HG03139 (cell line): Measurements from ENCODE around the gene SERPINB11.
"Not testable (repeated sequence)": the region's sequence is repeated elsewhere in the genome, so short reads cannot be mapped to it uniquely, and the experiment has no call there.

Experiments
- ATAC-seq: cut with Tn5 transposase; IDR thresholded peaks from one replicate; pipeline ENCODE4 v1.9.1; 2021; ENCODE audit not compliant: unreplicated experiment

SERPINB11 gene

DNA sequence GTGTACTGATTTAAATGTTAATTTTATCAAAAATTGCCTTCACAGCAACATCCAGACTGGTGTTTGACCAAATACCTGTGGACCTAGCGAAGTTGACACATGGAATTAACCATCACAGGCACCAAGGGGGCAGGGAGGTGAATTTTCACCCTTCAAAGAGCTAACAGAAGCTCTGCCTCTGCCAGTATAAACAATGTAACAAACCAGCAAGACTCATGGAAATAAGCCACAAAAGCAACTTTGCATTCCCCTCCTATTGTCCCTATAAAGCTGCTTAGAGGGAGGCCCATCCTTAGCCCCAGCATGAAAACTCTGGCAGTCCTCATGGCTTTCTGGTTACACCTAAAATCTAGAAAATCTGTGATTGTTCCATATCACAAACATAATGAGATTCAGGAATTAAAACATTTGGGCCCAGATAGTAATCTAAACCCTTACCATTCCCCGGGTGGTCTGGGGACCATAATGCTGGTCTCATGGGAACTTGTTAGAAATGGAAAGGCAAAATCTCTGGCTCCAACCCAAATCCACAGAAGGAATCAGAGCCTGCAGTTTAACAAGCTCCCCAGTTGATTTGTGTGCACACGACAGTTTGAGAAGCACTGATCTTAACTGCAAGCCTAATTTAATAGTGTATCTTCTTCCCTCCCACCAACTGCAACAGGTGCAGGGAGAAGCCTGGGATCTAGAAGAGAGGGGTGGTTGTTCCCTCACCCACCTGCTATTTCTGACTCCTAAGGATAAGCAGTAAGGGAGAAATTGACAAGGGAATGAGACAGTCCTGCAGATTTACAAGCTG, 23.1 kb downstream of the SERPINB11 start:
- no peak for ATAC-seq

DNA sequence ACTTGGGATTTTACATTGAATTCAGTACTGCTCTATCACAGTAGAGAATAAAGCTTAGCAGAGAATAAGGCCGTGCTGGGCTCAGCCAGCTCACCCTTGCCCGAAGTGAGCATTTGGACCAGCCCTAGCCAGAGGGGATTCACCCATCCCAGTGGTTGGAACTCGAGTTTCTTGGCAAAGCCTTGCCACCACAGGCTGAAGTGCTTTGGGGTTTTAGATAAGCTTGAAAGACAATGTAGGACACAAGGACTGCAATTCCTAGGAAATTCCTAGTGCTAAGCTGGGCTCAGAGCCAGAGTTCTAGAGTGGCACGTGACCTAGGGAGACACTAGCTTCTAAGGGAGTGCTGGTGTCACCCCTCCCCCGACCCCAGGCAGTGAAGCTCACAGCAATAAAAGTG, 28.0 kb downstream of the SERPINB11 start:
- ATAC-seq, result no peak

GRCh38 chr18:63731215-63731614, 28.5 kb downstream of the SERPINB11 start:
- ATAC-seq, result no peak

- ATAC-seq, result no peak
These were observed 34.1 kb downstream of the SERPINB11 start for GRCh38 chr18:63736876-63737275.

DNA sequence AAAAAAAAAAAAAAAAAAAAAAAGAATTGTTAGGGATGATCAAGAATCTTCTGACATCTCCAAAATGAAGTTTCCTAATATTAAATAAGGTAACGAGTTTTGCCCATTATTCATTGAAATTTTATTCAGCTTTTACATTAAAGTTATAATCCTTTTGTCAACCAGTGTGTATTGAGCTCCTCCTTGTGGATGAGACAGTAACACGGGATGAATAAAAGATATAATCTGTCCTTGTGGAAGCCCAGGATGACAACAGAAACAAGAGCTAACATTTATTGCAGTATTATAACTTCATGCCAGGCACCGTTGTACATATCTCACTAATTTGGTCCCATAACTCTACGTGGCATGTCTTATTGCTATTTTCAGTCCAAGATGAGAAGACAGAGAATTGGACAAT, 39.0 kb downstream of the SERPINB11 start:
- ATAC-seq, result no peak

GRCh38 chr18:63747006-63747405, 44.2 kb downstream of the SERPINB11 start:
- ATAC-seq, result no peak

DNA sequence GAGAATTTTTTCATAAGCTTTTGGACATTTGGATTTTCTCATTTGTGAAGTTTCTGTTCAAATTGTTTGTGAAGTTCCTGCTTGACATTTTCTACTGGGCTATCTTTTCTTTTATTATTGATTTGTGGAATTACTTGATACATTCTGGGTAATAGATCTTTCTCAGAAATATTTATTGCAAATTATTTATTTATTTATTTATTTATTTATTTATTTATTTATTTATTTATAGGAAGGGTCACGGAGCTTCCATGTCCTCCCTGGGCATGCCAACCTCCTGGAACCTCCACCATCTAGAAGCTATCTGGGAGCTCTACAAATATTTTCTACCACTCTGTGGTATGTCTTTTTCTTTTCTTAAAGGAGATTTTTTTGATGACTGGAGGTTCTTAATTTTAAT, 46.7 kb downstream of the SERPINB11 start:
- ATAC-seq, result no peak

GRCh38 chr18:63752636-63753035, 49.9 kb downstream of the SERPINB11 start:
- ATAC-seq, result no peak

DNA sequence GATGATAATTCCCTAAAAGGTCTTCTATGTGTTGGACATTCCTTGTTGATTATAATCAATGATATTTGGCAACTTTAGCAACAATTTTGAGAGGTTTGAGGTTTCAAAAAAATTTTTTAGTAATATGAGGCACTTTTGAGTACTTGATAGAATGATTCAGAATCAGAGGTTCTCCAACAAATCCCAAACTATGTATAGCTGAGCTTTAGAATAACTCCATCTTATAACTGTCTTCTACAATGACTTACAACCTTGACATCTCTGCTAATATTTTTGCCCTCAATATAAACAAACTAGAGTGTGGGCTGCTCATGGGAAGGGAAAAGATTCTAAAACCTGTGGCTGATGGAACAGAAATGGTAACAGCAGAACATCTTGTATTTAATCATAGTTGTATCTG, 50.9 kb downstream of the SERPINB11 start:
- ATAC-seq, result no peak

DNA sequence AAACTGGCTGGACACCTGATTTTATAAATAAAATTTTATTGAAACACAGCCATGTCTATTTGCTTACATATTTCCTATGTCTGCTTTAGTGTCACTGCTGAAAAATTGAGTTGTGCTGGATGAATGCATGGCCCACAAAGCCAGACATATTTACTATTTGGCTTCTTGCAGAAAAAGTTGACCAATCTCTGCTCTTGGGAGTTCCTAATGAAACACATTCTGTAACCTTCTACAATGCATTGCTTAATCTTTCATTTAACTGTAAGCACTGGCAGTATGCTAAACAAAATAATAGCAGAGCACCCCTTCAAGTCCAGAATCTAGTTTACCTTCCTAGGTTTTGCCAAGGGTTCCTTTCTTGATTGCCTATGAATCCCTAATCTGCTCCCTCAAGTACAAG, 54.8 kb downstream of the SERPINB11 start:
- no peak for ATAC-seq

DNA sequence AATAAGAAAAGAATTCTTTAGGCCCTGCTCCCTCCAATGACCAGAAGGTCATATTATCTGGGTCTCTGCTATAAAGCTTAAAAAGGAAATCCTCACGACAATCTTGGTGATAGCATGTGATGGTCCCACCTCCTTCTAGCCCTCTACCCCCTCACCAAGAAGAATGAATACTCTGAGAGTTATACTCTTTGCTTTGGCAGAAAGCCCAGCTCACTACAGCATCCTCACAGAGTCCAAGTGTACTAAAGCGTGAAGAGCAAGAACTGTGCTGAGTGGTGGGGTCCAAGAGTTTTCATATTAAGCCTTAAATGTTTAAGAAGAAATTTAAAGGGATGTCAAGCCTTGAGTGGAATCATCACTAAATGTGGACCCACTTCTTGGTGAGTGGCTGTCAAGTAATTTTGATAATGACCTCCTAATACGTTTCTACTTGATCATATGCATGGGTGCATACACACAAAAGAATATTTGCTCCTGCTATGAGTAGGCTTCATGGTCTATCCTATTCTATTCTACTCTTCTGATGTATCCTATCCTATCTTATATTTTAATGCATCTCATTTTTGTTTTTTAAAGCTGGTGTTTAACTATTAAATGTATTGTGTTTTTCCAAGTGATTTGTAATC, 56.0 kb downstream of the SERPINB11 start:
- no peak for ATAC-seq

GRCh38 chr18:63759786-63760185, 57.0 kb downstream of the SERPINB11 start:
- not testable (repeated sequence) for ATAC-seq

DNA sequence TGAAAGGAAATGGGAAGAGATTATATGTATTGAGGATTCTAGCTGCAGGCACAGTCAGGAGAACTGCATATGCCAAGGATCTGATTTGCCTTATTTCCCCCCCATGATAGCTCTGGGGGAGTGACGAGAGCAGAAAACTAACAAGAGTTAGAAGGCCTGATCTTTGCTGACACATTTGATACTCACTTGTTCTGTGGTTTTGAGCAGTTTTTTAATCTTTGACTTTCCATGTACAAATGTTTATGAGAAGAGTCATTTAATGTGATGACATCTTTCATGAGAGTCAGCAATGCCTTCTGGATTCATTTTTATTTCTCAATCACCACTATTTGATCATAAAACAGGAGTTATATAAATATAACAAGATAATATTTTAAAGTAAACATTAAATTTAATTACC, 59.8 kb downstream of the SERPINB11 start:
- no peak for ATAC-seq

DNA sequence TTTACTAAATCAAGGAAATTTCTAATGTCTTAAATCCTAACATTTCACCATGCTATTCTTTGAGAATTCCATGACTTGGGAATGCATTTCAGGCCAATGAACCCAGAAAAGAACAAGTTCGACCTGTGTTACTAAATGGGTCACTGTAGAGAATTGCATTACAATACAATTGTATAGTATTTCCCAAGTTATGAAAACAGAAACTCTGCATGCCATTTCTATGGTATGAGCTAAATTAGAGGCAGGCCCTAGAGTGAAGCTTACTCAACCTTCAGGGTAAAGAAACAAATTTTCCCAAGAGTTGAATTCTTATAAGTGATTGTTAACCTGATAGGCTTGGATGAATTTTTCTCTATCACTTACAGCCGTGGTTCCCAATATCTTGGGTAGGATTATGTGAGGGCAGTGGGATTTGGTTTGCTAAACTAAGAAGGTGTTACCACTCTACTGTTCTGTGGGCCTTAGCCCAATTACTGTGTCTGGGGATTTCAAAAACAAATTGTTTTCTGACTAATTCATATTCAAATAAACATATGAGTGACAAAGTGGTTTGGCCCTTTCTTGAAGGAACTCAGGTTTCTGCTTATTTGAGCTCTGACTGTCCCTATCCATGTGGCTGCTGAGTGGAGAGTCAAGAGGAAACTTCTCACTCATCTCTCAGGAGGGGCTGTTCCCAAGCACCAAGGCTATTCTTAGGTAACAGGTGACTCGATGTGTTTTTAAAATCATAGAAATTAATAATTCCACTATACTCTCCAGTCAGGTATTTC, 61.3 kb downstream of the SERPINB11 start:
- no peak for ATAC-seq

DNA sequence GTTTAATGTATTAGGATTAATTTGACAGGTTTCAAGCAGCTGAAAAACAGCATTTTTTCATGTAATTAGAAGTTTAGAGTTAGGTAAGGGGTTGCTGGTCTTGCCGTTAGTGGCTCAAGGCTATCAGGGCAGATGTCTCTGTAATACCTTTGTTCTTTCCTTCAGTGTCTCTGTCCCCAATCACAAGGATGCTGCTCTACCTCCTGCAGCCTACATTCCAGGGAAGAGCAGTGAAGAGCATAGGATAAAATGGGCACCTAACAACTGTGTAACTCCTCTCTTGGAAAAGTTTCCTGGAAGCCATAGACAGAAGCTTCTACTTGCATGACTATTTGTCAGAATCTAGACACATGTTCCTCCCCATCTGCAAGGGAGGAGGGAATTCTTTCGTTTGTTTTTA, 63.1 kb downstream of the SERPINB11 start:
- no peak for ATAC-seq
